ENCODE measurements around the gene RGMA. TPM values are rescaled to one million over a fixed set of nuclear protein-coding genes. Genes with fewer than 3 reads are reported as not detected.
A peak's percentile ranks its signal among the peaks of the same experiment; 100 is the strongest.

RGMA gene
- total RNA-seq, 2 donors from 2014 or later = not detected

DNA sequence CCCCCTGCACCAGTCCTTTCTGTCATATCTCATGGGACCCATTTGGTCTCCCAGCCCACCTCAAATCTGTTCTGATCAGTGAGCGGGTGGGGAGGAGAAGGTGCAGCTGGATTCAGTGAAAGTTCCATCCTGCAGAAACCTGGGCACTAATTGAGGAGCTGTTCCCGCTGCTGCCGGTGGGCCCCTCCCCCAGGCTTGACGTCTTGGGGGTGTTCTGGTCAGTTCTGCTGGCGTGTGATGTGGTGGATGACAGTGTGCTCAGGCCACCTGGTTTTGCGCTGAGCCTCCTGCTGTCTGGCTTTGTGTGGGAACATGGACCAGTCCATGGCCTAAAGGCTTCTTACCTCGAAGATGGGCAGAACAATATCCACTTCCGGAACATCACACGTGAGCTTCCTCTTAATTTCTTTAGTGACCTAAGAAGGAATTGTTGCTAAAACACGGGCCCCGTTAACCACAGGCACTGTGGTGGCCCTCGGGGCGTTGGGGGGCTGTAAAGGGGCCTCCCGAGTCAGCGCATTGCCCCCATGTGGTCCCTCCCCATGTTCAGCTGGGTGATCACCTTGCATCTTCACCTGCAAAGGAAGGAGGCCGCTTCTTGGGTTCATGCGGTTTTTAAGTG, 59.7 kb downstream of the RGMA start:
- H3K36me3 Mint-ChIP-seq (ENCODE audit: low read depth) = peaks cover 3% of the 10 kb centered on the region
- ATAC-seq (peak; percentile 8), DNase-seq (no peak)
- no peaks in the 10 kb centered on the region for H3K9me3 ChIP-seq (ENCODE audit: control insufficient read depth, low read length, poor library complexity, severe bottlenecking)
- H3K4me3 Mint-ChIP-seq = peak overlapping the region; percentile 61
- peak overlapping the region; percentile 79 for H3K27ac Mint-ChIP-seq
- no peaks in the 10 kb centered on the region for H3K27me3 Mint-ChIP-seq
- H3K4me1 Mint-ChIP-seq = peaks cover 37% of the 10 kb centered on the region

DNA sequence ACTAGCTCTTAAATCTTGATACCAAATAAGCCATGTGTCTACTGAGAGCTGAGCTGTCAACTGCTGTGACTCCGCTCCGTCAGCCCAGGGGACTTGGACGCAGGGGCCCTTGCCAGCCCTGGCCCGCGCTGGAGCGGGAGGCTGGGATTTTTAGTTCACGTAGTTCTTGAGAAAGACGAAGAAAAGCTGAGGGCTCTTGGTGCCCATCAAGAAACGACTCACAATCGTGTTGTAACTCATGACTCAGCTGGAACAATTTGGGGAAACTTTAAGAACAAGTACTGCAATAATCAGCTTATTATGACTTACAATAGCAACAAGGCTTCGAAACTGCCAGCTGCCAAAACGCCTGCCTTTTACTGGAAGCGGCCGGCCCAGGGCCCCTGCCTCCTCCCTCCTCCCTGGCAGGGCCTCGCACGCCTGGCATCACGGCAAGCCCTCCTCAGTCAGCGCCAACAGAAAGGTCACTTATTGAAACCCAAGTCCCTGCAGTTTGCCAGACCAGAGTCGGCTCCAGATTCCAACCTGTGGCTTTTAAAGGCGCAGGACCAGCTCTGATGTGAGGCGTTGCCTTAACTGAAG, 60.3 kb downstream of the RGMA start:
- H3K9me3 ChIP-seq (ENCODE audit: control insufficient read depth, low read length, poor library complexity, severe bottlenecking) = no peaks in the 10 kb centered on the region
- Mint-ChIP-seq H3K27ac (peak overlapping the region; percentile 79), H3K36me3 (ENCODE audit: low read depth) (peaks cover 3% of the 10 kb centered on the region), H3K4me3 (peak overlapping the region; percentile 61), H3K27me3 (no peaks in the 10 kb centered on the region), H3K4me1 (peaks cover 38% of the 10 kb centered on the region)
- DNase-seq (no peak), ATAC-seq (no peak)

DNA sequence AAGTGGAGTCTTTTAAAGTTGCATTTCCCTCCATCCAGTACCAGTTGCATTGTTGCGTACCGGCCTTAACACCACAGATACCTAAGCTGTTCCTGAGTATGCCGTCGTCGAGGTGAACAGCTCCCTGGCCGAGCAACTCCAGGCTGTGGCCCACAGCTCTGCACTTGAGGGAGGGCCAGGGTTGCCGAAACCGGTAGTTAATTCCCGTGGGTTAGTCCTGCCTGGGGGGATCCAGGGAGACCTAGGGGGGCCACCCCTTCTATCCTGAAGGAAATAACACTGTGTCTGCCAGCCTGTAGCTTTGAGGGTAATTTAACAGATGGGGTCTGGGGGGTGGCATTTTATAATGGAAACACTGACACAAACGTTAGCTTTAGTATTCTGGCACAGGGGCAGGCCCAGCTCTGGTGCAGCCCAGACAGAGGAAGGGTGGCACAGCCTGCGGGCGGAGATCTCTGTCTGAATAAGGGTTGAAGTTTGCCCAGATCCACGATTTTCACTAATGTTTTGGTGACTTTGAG, 60.8 kb downstream of the RGMA start:
- peaks cover 43% of the 10 kb centered on the region for H3K4me1 Mint-ChIP-seq

DNA sequence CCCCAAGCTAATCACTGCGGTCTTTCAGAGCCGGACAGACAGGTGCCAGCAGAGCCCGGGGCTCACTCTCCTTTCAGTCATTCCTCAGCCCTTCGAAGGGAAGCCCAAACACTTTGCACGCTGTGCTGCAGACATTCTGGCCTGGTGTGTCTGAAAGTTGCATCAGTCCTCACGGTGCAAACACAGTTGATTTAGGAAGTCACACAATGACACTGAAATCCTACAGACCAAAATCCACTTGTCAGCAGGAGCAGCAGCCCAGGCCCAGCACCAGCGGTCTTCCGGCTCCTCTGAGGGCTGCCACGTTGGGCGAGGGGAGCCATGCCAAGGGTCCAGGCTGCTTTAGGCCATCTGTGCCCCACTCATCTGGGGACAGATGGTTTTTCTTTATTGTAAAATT, 61.6 kb downstream of the RGMA start:
- H3K9me3 ChIP-seq (ENCODE audit: control insufficient read depth, low read length, poor library complexity, severe bottlenecking) = no peaks in the 10 kb centered on the region
- Mint-ChIP-seq H3K27ac (peak overlapping the region; percentile 81), H3K27me3 (no peaks in the 10 kb centered on the region), H3K4me3 (no peak overlapping the region), H3K4me1 (peaks cover 50% of the 10 kb centered on the region), H3K36me3 (ENCODE audit: low read depth) (peaks cover 8% of the 10 kb centered on the region)
- no peak for ATAC-seq
- no peak for DNase-seq

More for the DNA sequence above, 60.8 kb downstream of the RGMA start:
- no peak for DNase-seq
- no peaks in the 10 kb centered on the region for H3K9me3 ChIP-seq (ENCODE audit: control insufficient read depth, low read length, poor library complexity, severe bottlenecking)
- Mint-ChIP-seq H3K27ac (peak overlapping the region; percentile 79), H3K27me3 (no peaks in the 10 kb centered on the region), H3K4me3 (peak overlapping the region; percentile 25), H3K36me3 (ENCODE audit: low read depth) (peaks cover 6% of the 10 kb centered on the region)
- ATAC-seq = no peak

DNA sequence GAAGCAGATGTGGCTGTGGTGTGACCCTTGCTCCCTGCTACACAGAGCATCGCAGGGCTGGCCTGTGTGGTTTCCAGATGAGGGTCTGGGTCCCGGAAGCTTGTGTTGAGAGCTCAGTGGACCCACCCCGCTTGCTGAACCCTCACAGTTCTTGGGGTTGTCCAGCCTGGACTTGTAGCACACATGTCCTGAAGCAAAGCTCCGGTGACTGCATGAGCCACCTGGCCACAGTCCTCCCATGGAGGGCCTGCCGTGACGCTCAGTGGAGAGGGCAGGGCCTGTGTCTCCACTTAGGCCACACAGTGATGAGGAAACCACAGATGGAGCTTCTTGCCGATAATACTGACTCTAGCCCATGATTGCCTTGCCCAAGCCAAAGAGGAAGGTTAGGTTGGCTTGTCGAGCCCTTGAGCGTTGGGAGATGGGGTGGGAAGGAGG, 62.6 kb downstream of the RGMA start:
- no peak for ATAC-seq
- Mint-ChIP-seq H3K4me1 (peaks cover 57% of the 10 kb centered on the region), H3K27me3 (no peaks in the 10 kb centered on the region), H3K4me3 (peak overlapping the region; percentile 58), H3K36me3 (ENCODE audit: low read depth) (peaks cover 9% of the 10 kb centered on the region), H3K27ac (peak overlapping the region; percentile 81)
- DNase-seq = no peak
- no peaks in the 10 kb centered on the region for H3K9me3 ChIP-seq (ENCODE audit: control insufficient read depth, low read length, poor library complexity, severe bottlenecking)

DNA sequence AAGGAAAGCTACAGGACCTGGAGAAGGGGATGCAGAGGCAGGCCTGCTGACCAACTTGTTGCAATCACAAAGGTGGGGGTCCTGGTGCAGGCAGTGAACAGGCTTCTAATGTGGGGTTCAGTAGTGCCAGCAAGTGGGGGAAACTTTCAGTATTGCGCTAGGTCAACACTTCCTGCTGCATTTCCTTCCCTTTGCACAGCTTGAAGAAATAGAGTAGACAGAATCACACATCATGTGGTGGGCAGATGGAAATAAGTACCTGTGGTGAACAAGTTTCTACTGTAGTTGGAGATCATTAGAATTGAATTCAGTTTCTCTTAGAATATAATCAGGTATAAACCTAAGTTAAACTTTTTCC, 63.4 kb downstream of the RGMA start:
- no peaks in the 10 kb centered on the region for H3K27me3 Mint-ChIP-seq
- peaks cover 12% of the 10 kb centered on the region for H3K36me3 Mint-ChIP-seq (ENCODE audit: low read depth)
- H3K4me3 Mint-ChIP-seq = peak overlapping the region; percentile 47
- DNase-seq (no peak), ATAC-seq (no peak)
- peaks cover 59% of the 10 kb centered on the region for H3K4me1 Mint-ChIP-seq
- no peaks in the 10 kb centered on the region for H3K9me3 ChIP-seq (ENCODE audit: control insufficient read depth, low read length, poor library complexity, severe bottlenecking)
- H3K27ac Mint-ChIP-seq = peak overlapping the region; percentile 81

DNA sequence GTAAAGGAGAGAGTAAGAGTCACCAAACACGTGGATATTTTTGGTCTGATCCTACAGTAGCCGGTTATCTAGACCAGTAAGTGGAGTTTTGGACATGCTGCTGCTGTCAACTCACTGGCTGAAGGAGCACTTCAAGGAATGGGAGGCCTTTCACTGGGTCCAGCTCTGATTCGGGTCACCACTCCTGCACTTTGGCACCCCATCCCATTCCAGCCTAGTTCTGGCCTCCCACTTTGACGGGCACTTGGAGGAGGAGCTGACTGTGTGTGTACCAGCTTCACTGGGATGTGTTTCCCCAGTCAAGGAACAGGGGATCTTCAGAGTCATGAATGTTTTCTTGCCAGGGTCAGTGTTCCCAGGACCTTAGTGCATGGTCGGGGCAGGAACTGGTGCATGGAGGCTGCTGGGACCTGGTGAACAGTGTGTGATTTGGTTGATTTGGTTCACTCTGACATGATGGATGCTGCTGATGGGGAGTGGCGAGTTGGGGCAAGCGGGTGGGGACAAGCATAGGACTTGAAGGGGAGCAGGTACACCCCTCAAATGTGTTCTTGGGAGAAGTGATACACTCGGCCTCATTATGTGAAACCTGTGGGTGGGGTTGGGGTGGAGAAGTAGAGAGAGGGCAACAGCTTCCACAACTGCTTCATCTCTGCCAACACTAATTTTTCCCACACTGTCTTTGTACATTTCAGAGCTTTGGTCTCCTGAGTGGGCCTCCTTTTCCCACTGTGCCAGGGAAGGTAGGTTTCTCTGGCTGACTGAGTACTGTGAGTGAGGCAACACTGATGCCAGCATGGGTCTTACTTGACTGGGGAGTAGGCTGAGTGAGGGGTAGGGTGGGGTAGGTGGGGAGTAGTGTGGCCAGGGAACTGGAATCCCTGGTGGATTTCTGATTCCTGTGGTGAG, 64.0 kb downstream of the RGMA start:
- DNase-seq (no peak), ATAC-seq (no peak)
- Mint-ChIP-seq H3K4me3 (peak overlapping the region; percentile 53), H3K27me3 (no peaks in the 10 kb centered on the region), H3K27ac (peak overlapping the region; percentile 81), H3K36me3 (ENCODE audit: low read depth) (peaks cover 16% of the 10 kb centered on the region), H3K4me1 (peaks cover 59% of the 10 kb centered on the region)
- H3K9me3 ChIP-seq (ENCODE audit: control insufficient read depth, low read length, poor library complexity, severe bottlenecking) = no peaks in the 10 kb centered on the region

DNA sequence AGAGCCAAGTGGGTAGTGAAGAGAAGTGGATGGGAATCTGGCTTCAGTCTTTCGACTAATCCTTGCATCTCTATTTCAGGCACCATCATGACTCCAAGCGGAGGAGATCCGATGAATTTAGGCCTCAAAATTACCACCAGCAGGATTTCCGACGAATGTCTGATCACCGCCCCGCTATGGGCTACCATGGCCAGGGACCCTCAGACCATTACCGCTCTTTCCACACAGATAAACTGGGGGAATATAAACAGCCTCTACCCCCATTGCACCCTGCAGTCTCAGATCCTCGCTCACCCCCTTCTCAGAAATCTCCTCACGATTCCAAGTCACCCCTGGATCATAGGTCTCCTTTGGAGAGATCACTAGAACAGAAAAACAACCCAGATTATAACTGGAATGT, 64.7 kb downstream of the RGMA start:
- no peaks in the 10 kb centered on the region for H3K9me3 ChIP-seq (ENCODE audit: control insufficient read depth, low read length, poor library complexity, severe bottlenecking)
- DNase-seq (no peak), ATAC-seq (no peak)
- Mint-ChIP-seq H3K36me3 (ENCODE audit: low read depth) (peaks cover 20% of the 10 kb centered on the region), H3K27ac (peak overlapping the region; percentile 81), H3K4me1 (peaks cover 56% of the 10 kb centered on the region), H3K4me3 (no peak overlapping the region), H3K27me3 (no peaks in the 10 kb centered on the region)

DNA sequence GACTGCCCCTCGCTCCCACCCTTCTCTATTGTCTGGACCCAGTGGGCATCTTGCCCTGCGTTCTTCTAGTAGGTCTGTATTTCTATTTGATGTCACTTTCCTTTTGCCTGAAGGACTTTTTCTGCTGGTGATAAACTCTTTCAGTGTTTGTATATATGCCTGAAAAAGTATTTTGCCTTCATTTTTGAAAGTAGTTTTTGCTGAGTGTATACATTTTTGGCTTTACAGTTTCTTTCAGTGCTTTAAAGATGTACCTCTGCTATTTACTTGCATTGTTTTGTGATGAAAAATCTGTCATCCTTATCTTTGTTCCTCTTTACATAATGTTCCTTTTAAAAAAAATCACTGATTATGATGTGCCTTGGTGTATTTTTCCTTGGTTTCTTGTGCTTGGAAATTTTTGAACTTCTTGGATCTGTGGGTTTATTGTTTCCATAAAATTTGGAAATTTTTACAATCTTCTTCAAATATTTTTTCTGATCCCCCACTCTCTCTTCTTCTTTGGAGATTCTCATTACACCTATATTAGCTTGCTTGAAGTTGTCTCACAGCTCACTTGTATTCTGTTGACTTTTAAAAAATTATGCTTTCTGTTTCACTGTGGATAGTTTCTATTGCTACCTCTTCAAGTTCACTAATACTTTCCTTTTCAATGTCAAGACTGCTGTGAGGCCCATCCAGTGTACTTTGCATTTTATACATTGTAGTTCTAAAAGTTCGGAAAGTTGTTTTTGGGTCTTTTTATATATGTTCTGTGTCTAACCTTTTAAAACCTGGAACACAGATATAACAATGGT, 67.8 kb downstream of the RGMA start:
- H3K27me3 Mint-ChIP-seq = no peaks in the 10 kb centered on the region
- no peaks in the 10 kb centered on the region for H3K9me3 ChIP-seq (ENCODE audit: control insufficient read depth, low read length, poor library complexity, severe bottlenecking)
- peak overlapping the region; percentile 83 for H3K27ac Mint-ChIP-seq
- H3K4me3 Mint-ChIP-seq = no peak overlapping the region
- DNase-seq (no peak), ATAC-seq (no peak)
- H3K4me1 Mint-ChIP-seq = peaks cover 56% of the 10 kb centered on the region
- H3K36me3 Mint-ChIP-seq (ENCODE audit: low read depth) = peaks cover 29% of the 10 kb centered on the region

DNA sequence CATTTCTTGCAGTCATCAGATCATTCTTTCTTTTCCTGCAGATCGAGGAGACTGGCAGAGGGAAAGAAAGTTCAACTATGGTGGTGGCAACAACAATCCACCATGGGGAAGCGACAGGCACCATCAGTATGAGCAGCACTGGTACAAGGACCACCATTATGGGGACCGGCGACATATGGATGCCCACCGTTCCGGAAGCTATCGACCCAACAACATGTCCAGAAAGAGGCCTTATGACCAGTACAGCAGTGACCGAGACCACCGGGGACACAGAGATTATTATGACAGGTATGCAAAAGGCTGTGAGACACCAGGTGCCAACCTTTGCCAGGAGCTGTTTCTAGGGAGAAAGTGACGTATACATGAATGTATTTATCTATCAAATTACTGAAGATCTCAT, 69.0 kb downstream of the RGMA start:
- Mint-ChIP-seq H3K36me3 (ENCODE audit: low read depth) (peaks cover 34% of the 10 kb centered on the region), H3K4me3 (no peak overlapping the region), H3K27me3 (no peaks in the 10 kb centered on the region), H3K27ac (peak overlapping the region; percentile 83), H3K4me1 (peaks cover 49% of the 10 kb centered on the region)
- no peak for DNase-seq
- ATAC-seq = no peak
- H3K9me3 ChIP-seq (ENCODE audit: control insufficient read depth, low read length, poor library complexity, severe bottlenecking) = no peaks in the 10 kb centered on the region

DNA sequence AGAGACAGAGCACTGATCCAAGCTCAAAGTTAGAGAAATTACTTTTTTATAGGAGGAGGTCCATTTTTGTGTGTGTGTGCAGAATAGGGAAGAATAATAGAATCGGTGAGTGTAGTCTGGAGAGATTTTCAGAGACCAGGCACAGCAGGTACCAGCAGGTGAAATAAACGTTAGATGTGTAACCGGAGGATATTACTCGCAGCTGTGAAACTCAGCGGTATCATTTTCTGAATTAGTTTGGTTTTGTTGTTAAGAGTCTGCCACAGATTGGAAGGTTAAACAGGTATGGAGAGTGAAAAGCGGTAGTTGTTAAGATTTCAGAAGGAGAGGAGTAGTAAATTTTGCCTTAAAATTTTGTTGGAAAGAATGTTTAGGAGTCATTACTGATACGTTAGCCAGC, 69.9 kb downstream of the RGMA start:
- Mint-ChIP-seq H3K4me1 (peaks cover 43% of the 10 kb centered on the region), H3K4me3 (no peak overlapping the region), H3K27me3 (no peaks in the 10 kb centered on the region), H3K36me3 (ENCODE audit: low read depth) (peaks cover 34% of the 10 kb centered on the region), H3K27ac (peak overlapping the region; percentile 83)
- H3K9me3 ChIP-seq (ENCODE audit: control insufficient read depth, low read length, poor library complexity, severe bottlenecking) = no peaks in the 10 kb centered on the region
- no peak for ATAC-seq
- DNase-seq = no peak

DNA sequence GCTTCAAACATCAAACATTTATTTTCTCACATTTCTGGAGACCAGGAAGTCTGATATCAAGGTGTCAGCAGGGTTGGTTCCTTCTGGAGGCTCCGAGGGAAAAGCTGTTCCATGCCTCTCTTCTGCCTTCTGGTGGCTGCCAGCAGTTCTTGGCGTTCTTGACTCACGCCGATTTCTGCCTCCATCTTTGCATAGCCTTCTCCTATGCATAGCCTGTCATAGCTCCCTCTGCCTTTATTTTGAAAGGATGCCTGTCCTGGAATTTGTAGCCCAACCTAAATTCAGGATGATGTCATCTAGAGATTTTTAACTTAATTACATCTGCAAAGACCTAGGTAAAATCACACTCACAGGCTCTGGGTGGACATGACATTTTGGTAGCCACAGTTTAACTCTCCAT, 70.4 kb downstream of the RGMA start:
- DNase-seq (no peak), ATAC-seq (no peak)
- peaks cover 34% of the 10 kb centered on the region for H3K36me3 Mint-ChIP-seq (ENCODE audit: low read depth)
- H3K27me3 Mint-ChIP-seq = no peaks in the 10 kb centered on the region
- peak overlapping the region; percentile 83 for H3K27ac Mint-ChIP-seq
- peaks cover 41% of the 10 kb centered on the region for H3K4me1 Mint-ChIP-seq
- no peaks in the 10 kb centered on the region for H3K9me3 ChIP-seq (ENCODE audit: control insufficient read depth, low read length, poor library complexity, severe bottlenecking)
- H3K4me3 Mint-ChIP-seq = peak overlapping the region; percentile 45

DNA sequence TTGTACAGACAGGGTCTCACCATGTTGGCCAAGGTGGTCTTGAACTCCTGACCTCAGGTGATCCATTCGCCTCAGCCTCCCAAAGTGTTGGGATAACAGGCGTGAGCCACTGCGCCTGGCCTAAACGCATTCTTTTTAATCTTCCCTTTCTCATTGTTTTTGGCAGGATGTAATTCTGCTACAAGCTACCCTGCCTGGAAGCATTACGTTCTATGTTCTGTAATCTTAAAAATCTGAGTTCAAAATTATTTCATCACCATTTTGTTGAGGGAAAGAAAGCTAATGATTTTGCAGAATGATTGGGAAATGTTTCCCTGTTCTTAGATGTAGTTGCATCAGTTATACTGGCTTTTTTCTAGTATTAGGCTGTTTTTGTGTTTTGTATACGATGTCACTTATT, 71.5 kb downstream of the RGMA start:
- Mint-ChIP-seq H3K27me3 (no peaks in the 10 kb centered on the region), H3K4me3 (no peak overlapping the region), H3K4me1 (peaks cover 31% of the 10 kb centered on the region), H3K36me3 (ENCODE audit: low read depth) (peaks cover 31% of the 10 kb centered on the region), H3K27ac (no peak overlapping the region)
- ATAC-seq (no peak), DNase-seq (no peak)
- no peaks in the 10 kb centered on the region for H3K9me3 ChIP-seq (ENCODE audit: control insufficient read depth, low read length, poor library complexity, severe bottlenecking)
